ENCODE results near the gene TCL1A.

DNA sequence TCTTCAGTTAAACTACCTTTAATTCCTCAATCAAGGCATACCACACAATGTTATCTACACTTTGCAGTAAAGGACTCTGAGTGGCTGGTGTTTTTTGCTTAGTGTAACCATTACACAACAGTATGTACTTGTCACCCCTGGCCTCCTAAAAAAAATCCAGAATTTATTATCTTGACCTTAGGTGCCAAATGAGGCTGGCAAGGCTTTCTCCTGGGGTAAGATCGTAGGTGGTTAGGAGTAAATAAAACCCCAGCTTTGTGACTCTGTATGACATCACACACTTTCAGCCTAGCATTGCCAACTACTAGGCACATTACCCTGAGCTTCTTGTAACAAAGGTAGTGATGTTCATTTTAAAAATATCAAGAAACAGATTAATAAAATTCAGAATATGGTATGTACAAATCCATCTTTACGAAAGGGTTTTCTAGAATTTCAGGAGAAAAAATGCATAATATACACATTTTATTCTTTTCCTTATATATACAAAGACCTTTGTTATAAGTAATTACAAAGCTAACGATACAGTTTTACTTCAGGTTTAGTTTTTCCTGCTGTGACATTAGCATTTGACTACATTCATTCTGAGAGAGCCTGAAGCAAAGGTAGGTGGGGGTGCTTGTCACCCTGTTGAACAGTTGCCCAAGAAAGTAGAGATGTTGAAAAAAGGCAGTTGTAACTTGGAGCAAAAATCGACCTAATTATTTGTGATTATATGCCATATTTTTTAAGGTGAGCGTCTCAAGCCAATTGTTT lies 13.5 kb downstream of the TCL1A start:
- TF ChIP-seq POLR2A (IDR thresholded peaks at IDR 0.05; ENCODE audit: borderline replicate concordance, extremely low read depth, insufficient read depth, insufficient read length) (no peak), CBX3 (IDR thresholded peaks at IDR 0.05; ENCODE audit: low read depth) (no peak), CEBPB (IDR thresholded peaks at IDR 0.05; ENCODE audit: low read depth) (no peak)
- TF ChIP-seq, protein P1, sequence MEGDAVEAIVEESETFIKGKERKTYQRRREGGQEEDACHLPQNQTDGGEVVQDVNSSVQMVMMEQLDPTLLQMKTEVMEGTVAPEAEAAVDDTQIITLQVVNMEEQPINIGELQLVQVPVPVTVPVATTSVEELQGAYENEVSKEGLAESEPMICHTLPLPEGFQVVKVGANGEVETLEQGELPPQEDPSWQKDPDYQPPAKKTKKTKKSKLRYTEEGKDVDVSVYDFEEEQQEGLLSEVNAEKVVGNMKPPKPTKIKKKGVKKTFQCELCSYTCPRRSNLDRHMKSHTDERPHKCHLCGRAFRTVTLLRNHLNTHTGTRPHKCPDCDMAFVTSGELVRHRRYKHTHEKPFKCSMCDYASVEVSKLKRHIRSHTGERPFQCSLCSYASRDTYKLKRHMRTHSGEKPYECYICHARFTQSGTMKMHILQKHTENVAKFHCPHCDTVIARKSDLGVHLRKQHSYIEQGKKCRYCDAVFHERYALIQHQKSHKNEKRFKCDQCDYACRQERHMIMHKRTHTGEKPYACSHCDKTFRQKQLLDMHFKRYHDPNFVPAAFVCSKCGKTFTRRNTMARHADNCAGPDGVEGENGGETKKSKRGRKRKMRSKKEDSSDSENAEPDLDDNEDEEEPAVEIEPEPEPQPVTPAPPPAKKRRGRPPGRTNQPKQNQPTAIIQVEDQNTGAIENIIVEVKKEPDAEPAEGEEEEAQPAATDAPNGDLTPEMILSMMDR (IDR thresholded peaks at IDR 0.05 in 2 of 3, conservative IDR thresholded peaks at IDR 0.05 in 1 of 3; ENCODE audit: borderline replicate concordance in 1 of 3, insufficient read depth in 1 of 3, low read depth in 2 of 3, low read length in 2 of 3): no peak

All from HCT116 (cell line).